Epithelial cell of proximal tubule (primary cell): ENCODE measurements around the gene TFDP2. TPM values are rescaled to one million over a fixed set of nuclear protein-coding genes. Genes with fewer than 3 reads are reported as not detected.
"Not testable (repeated sequence)": the region's sequence is repeated elsewhere in the genome, so short reads cannot be mapped to it uniquely, and the experiment has no call there.

Experiments
- DNase-seq: peaks from one replicate; pipeline ENCODE4 v3.0.0-alpha.2; 2011; ENCODE audit warnings: low read depth
- H3K4me3 ChIP-seq: 2 replicates; pipeline ENCODE4 v1.5.1; 2011; ENCODE audit warnings: low read depth, mild to moderate bottlenecking, low read length
- CTCF ChIP-seq: conservative IDR thresholded peaks from 2 replicates; pipeline ENCODE4 v1.5.1; 2012; ENCODE audit warnings: low read depth, mild to moderate bottlenecking, low read length
- total RNA-seq: library from RNA; depleted of rRNA; stranded (reverse); fragments of >200 nt; gene quantifications from 2 replicates; pipeline ENCODE4 v1.2.3, GENCODE V29; 2015

The TFDP2 gene
- total RNA-seq, 1 donor from 2014 or later: 40.2 TPM

DNA sequence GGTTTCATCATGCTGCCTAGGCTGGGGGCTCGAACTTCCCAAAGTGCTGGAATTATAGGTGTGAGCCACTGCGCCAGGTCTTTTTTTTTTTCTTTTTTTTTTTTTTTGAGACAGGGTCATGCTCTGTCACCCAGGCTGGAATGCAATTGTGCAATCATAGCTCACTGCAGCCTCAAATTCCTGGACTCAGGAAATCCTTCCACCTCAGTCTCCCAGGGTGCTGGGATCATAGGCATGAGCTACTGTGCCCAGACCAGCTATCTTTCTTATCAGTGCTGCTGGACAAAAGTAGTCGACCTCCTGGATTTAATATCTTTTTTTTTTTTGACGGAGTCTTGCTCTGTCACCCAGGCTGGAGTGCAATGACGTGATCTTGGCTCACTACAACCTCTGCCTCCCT, 60.8 kb downstream of the TFDP2 start:
- DNase-seq: peak; percentile 70
- TF ChIP-seq CTCF: no peak
- no peak overlapping the region for H3K4me3 ChIP-seq

GRCh38 chr3:142087676-142088075, 61.7 kb downstream of the TFDP2 start:
- DNase-seq: peak; percentile 51
- H3K4me3 ChIP-seq: no peak overlapping the region
- no peak for TF ChIP-seq CTCF

GRCh38 chr3:142086581-142087090, 62.7 kb downstream of the TFDP2 start:
- no peak overlapping the region for H3K4me3 ChIP-seq
- TF ChIP-seq CTCF: no peak
- DNase-seq: no peak

GRCh38 chr3:142081178-142081577, 68.2 kb downstream of the TFDP2 start:
- TF ChIP-seq CTCF: no peak
- DNase-seq: no peak
- no peak overlapping the region for H3K4me3 ChIP-seq

GRCh38 chr3:142077859-142078500, 71.4 kb downstream of the TFDP2 start:
- no peak overlapping the region for H3K4me3 ChIP-seq
- no peak for DNase-seq
- no peak for TF ChIP-seq CTCF

- TF ChIP-seq CTCF: no peak
- no peak overlapping the region for H3K4me3 ChIP-seq
- no peak for DNase-seq
Observed at GRCh38 chr3:142077155-142077858, 72.0 kb downstream of the TFDP2 start.

GRCh38 chr3:142075656-142076055, 73.7 kb downstream of the TFDP2 start:
- not testable (repeated sequence) for DNase-seq, H3K4me3 ChIP-seq
